WI38 (cell line): ENCODE results near the gene COL19A1.
"Not testable (repeated sequence)": the region's sequence is repeated elsewhere in the genome, so short reads cannot be mapped to it uniquely, and the experiment has no call there.

Experiments used
- H3K4me3 ChIP-seq: 2 replicates; pipeline ENCODE4 v1.5.1; 2011; ENCODE audit warnings: low read depth, mild to moderate bottlenecking, control low read depth, low read length
- TF ChIP-seq, protein P1 (sequence below): IDR thresholded peaks from 2 replicates; pipeline ENCODE4 v1.5.1; 2012; ENCODE audit warnings: low read depth, mild to moderate bottlenecking, control low read depth, low read length

COL19A1 gene

GRCh38 chr6:69888482-69889233 is 22.3 kb downstream of the COL19A1 start:
- TF ChIP-seq, protein P1, sequence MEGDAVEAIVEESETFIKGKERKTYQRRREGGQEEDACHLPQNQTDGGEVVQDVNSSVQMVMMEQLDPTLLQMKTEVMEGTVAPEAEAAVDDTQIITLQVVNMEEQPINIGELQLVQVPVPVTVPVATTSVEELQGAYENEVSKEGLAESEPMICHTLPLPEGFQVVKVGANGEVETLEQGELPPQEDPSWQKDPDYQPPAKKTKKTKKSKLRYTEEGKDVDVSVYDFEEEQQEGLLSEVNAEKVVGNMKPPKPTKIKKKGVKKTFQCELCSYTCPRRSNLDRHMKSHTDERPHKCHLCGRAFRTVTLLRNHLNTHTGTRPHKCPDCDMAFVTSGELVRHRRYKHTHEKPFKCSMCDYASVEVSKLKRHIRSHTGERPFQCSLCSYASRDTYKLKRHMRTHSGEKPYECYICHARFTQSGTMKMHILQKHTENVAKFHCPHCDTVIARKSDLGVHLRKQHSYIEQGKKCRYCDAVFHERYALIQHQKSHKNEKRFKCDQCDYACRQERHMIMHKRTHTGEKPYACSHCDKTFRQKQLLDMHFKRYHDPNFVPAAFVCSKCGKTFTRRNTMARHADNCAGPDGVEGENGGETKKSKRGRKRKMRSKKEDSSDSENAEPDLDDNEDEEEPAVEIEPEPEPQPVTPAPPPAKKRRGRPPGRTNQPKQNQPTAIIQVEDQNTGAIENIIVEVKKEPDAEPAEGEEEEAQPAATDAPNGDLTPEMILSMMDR = no peak
- no peak overlapping the region for H3K4me3 ChIP-seq

- H3K4me3 ChIP-seq = not testable (repeated sequence)
Measured at GRCh38 chr6:69889234-69889974, 23.0 kb downstream of the COL19A1 start.

DNA sequence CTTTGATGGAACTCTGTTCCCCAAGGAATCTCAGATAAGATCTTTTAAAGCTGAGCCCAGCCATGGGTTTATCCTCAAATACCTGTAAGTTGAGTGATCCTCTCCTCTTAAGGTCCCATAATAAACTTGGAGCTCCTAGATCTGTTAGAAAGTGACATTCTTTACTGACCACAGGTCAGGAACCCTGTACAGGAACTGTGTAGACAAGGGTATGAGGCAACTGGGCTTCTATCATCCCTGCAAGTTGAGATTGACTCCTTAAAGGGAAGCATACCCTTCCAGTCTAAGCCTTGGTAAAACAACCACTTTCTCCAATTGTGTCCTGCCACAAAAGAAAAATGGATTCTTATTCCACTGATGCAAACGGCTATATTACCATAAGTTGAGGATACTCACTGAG is 26.2 kb downstream of the COL19A1 start:
- not testable (repeated sequence) for H3K4me3 ChIP-seq

DNA sequence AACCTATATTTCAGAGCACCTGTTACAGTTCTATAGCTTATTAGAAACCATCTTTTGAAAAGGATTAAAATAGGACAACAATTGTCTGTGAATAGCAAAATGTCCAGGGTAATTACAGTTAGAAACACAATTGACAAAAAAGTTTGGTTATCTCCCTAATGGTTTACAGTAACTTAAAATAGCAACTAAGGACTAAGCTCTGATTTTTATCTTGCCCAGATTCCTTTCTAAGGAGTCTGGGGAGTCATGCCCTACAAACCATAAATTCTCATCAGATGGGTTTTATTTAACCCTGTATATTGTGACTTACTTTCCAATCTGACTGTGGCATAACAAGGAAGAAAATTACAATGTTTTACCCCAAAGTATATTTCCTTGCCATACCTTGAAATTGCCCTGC is 26.9 kb downstream of the COL19A1 start:
- H3K4me3 ChIP-seq = not testable (repeated sequence)

GRCh38 chr6:69894578-69895347 is 28.4 kb downstream of the COL19A1 start:
- H3K4me3 ChIP-seq = no peak overlapping the region
- TF ChIP-seq, protein P1 = no peak

- H3K4me3 ChIP-seq = no peak overlapping the region
- TF ChIP-seq, protein P1 = no peak
Measured at GRCh38 chr6:69895396-69895795, 29.0 kb downstream of the COL19A1 start.

- no peak overlapping the region for H3K4me3 ChIP-seq
- TF ChIP-seq, protein P1 = no peak
Measured at GRCh38 chr6:69900869-69901268, 34.5 kb downstream of the COL19A1 start.

DNA sequence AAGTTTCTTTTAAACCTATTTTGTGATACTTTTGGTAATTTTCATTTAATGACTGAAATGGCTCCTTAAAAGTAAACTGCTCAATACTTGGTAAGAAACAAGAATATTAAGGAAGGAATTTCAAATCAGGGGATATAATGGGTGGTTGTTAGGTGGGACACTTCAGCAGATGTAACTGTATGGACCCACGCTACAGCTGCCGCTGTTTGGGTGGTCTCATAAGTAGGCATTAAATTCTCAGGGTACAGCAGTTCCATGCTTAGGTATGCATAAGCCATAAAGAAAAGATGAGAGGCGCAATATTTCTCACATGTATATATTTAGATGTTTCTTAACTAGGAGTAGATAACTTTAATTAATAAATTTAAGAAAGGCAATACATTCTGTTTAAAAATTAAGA is 35.0 kb downstream of the COL19A1 start:
- no peak overlapping the region for H3K4me3 ChIP-seq
- TF ChIP-seq, protein P1 = no peak
